SK-N-SH treated with all-trans-retinoic acid at 6 μM for 48 hours (cell line): ENCODE data around the gene IRF5.

ENCODE experiments used
- PATZ1 ChIP-seq: fragments of 250-450 bp; sonication (Bioruptor Pico); IDR thresholded peaks from 2 replicates; pipeline ENCODE4 v1.8.0; 2020; ENCODE audit warnings: mild to moderate bottlenecking, moderate library complexity, borderline replicate concordance
- SNAI2 ChIP-seq: fragments of 250-450 bp; sonication (Bioruptor Pico); IDR thresholded peaks from 2 replicates; pipeline ENCODE4 v1.5.0; 2020; ENCODE audit warnings: mild to moderate bottlenecking, moderate library complexity
- ZFP3 ChIP-seq: fragments of 250-450 bp; sonication (Bioruptor Pico); IDR thresholded peaks from 2 replicates; pipeline ENCODE4 v1.5.0; 2020; ENCODE audit warnings: mild to moderate bottlenecking, moderate library complexity
- ZFP30 ChIP-seq: fragments of 450-650 bp; formaldehyde crosslinking; IDR thresholded peaks from 2 replicates; pipeline ENCODE4 v1.5.0; 2022; ENCODE audit warnings: mild to moderate bottlenecking, moderate library complexity
- ZNF565 ChIP-seq: fragments of 450-650 bp; formaldehyde crosslinking; conservative IDR thresholded peaks from 2 replicates; pipeline ENCODE4 v1.5.0; 2020; ENCODE audit warnings: low read depth, mild to moderate bottlenecking, moderate library complexity
- ZNF70 ChIP-seq: fragments of 450-650 bp; formaldehyde crosslinking; IDR thresholded peaks from 2 replicates; pipeline ENCODE4 v1.5.0; 2020; ENCODE audit warnings: mild to moderate bottlenecking, moderate library complexity
- ZNF8 ChIP-seq: fragments of 450-650 bp; formaldehyde crosslinking; IDR thresholded peaks from 2 replicates; pipeline ENCODE4 v1.5.0; 2020; ENCODE audit warnings: mild to moderate bottlenecking, moderate library complexity
- TF ChIP-seq, protein P1 (sequence below): fragments of 250-450 bp; sonication (Bioruptor Pico); IDR thresholded peaks from 2 replicates; pipeline ENCODE4 v1.5.1; 2020; ENCODE audit warnings: low read depth, mild to moderate bottlenecking, moderate library complexity
- TF ChIP-seq, protein P2 (sequence below): fragments of 250-450 bp; sonication (Bioruptor Pico); IDR thresholded peaks from 2 replicates; pipeline ENCODE4 v1.5.0; 2020; ENCODE audit warnings: mild to moderate bottlenecking, moderate library complexity

DNA sequence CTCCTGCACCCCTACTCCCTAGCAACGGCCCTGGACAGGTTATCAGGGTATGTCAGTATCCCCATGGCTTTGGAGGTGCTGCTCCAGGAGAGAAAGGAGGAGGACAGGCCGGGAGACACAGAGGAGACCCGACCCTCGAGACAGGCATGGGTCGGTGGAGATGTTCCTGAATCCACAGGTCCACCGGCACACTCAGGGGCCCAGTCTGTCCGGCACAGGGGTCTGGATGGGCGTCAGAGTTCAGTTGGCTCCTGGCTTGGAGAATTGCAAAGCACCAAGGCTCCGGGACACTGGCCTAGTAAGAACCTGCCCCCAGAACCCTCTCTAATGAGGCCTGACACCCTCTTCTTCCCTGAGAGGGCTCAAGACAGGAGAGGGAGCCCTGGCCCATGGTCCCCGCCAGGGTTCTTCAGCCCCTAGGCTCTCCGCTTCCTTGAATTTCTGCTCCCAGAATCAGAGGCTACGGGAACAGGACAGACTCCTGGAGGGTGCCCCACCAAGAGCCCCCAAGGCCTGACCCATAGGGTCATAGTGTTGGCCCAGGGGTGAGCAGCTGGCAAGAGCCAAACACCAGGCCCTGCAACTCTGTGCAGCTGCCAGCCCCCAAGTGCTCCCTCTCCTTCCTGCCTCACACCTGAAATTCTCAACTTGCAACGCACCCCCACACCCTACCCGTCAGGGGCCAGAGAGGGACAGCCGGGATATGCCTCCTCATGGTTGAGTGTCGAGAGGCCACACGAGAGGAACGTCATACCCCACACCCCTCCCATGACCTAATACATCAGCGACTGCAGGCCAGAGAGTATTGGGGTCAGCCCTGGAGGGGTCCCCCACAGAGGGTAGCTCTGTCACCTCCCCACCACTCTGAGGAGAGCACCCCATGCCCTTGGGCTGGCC, 5.5 kb upstream of the IRF5 start:
- TF ChIP-seq, protein P1, sequence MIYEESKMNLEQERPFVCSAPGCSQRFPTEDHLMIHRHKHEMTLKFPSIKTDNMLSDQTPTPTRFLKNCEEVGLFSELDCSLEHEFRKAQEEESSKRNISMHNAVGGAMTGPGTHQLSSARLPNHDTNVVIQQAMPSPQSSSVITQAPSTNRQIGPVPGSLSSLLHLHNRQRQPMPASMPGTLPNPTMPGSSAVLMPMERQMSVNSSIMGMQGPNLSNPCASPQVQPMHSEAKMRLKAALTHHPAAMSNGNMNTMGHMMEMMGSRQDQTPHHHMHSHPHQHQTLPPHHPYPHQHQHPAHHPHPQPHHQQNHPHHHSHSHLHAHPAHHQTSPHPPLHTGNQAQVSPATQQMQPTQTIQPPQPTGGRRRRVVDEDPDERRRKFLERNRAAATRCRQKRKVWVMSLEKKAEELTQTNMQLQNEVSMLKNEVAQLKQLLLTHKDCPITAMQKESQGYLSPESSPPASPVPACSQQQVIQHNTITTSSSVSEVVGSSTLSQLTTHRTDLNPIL (CRISPR knock-in tag), result no peak
- TF ChIP-seq ZFP3 (CRISPR knock-in tag) (no peak), SNAI2 (CRISPR knock-in tag) (no peak), PATZ1 (CRISPR knock-in tag) (no peak), ZNF8 (CRISPR knock-in tag) (no peak), ZFP30 (CRISPR knock-in tag) (no peak), ZNF565 (no peak), ZNF70 (no peak)
- TF ChIP-seq, protein P2, sequence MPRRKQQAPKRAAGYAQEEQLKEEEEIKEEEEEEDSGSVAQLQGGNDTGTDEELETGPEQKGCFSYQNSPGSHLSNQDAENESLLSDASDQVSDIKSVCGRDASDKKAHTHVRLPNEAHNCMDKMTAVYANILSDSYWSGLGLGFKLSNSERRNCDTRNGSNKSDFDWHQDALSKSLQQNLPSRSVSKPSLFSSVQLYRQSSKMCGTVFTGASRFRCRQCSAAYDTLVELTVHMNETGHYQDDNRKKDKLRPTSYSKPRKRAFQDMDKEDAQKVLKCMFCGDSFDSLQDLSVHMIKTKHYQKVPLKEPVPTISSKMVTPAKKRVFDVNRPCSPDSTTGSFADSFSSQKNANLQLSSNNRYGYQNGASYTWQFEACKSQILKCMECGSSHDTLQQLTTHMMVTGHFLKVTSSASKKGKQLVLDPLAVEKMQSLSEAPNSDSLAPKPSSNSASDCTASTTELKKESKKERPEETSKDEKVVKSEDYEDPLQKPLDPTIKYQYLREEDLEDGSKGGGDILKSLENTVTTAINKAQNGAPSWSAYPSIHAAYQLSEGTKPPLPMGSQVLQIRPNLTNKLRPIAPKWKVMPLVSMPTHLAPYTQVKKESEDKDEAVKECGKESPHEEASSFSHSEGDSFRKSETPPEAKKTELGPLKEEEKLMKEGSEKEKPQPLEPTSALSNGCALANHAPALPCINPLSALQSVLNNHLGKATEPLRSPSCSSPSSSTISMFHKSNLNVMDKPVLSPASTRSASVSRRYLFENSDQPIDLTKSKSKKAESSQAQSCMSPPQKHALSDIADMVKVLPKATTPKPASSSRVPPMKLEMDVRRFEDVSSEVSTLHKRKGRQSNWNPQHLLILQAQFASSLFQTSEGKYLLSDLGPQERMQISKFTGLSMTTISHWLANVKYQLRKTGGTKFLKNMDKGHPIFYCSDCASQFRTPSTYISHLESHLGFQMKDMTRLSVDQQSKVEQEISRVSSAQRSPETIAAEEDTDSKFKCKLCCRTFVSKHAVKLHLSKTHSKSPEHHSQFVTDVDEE, result no peak
